CD4-positive, alpha-beta T cell treated with Interleukin-10 for 1 hour (primary cell): Measurements from ENCODE around the gene OR2T3.
A peak's percentile ranks its signal among the peaks of the same experiment; 100 is the strongest.
"Not testable (repeated sequence)": the region's sequence is repeated elsewhere in the genome, so short reads cannot be mapped to it uniquely, and the experiment has no call there.

Source experiments
- DNase-seq: peaks from one replicate; pipeline ENCODE4 v3.0.0-alpha.2; 2020

Gene OR2T3

GRCh38 chr1:248472111-248472510 is 1.0 kb upstream of the OR2T3 start:
- not testable (repeated sequence) for DNase-seq

GRCh38 chr1:248475660-248476059 is 2.5 kb downstream of the OR2T3 start:
- not testable (repeated sequence) for DNase-seq

- DNase-seq: peak; percentile 30
Observed at GRCh38 chr1:248481686-248482579, 8.8 kb downstream of the OR2T3 start.

DNA sequence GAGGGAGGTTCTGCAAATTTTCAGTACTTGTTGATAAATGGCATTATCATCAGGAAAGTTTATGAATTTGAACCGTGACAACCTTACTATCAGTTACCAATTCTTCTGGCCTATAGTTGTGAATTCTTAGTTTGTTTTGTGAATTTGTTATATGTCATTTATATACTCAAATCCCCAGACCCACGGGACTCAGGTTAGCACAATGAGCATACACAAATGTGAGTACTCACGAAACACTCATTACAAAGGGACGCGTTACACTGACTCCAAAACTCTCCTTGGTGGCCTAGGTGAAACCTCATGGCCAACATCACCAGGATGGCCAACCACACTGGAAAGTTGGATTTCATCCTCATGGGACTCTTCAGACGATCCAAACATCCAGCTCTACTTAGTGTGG is 15.1 kb downstream of the OR2T3 start, which contains the start of gene OR2T5:
TSS of gene OR2T5 (plus strand) at position 301 of the 400 bp plus-strand sequence. CDS start at position 301, 0 bp downstream.
- not testable (repeated sequence) for DNase-seq

- DNase-seq: not testable (repeated sequence)
Observed at GRCh38 chr1:248496661-248497060, 23.5 kb downstream of the OR2T3 start.

DNA sequence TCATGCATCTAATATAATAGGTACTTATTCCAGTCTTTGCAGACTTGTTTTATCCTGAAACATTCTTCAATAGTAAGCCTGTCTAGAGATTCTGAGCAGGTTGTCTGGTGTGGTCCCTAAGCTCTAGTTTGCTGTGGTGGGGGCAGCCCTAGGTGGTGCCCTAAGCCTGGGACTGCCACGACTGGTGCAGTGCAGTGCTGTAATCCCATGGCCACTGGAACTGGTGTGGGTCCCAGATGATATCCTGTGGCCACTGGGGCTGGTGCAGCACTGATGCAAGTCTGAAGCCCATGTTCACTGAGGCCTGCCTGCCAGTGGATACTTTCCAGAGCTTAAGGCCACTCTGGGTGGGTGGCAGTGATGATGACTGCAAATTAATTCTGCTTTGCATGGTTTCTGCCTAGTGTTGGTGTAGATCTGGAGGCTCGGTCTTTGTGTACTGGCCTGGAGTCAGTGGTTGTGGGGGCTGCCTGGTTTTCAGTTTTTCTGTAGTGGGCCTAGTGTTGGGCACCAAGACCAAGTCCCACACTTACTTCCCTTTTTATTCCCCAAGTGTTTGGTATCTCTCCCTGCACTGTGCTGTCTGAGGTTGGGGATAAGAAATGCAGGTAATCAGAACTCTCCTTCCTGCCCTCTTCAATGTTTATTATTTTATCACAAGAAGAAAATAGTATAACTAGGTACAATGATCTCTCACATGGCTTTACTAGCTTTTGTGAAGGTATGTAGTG is 27.3 kb downstream of the OR2T3 start:
- not testable (repeated sequence) for DNase-seq

DNA sequence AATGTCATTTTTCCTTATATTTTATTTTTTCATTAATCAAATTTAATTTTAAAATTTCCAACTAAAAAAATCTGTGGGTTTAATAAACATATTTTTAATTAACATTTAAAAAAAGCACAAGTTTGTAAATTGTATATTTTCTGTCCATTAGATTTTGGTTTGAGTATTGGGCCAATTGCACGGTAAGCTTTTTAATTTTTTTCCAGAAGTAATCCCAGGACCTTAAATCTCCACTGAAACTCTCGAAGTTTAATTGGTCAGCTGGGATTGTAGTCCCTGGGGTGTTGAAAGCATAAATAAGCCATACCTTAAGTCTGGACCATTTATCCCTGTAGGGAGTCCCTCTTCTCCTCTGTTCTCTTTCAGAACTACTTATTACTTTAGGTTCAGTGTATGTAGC is 34.6 kb downstream of the OR2T3 start, which contains the start of gene OR2G6:
TSS of gene OR2G6 (plus strand) at position 301 of the 400 bp plus-strand sequence. CDS start 13,574 bp downstream, outside the sequence.
- not testable (repeated sequence) for DNase-seq

- not testable (repeated sequence) for DNase-seq
Observed at GRCh38 chr1:248510217-248510616, 37.1 kb downstream of the OR2T3 start.

GRCh38 chr1:248521856-248522255 is 48.7 kb downstream of the OR2T3 start:
- no peak for DNase-seq
